OCI-LY1 (cell line): ENCODE data around the gene PSAP.

Source experiments
- H2AFZ ChIP-seq: fragments of 200-600 bp; sonication (generic), shearing (Covaris generic); 2 replicates; pipeline ENCODE4 v1.6.0; 2014; ENCODE audit warnings: antibody characterized with exemption, mild to moderate bottlenecking, low read length
- H3F3A ChIP-seq: fragments of 200-600 bp; sonication (generic), shearing (Covaris generic); 2 replicates; pipeline ENCODE4 v1.6.0; 2014; ENCODE audit warnings: mild to moderate bottlenecking, antibody characterized with exemption, low read length, moderate library complexity; ENCODE audit not compliant: insufficient read depth
- H3K27ac ChIP-seq: fragments of 200-600 bp; sonication (generic); 2 replicates; pipeline ENCODE4 v1.5.1; 2014; ENCODE audit warnings: low read length, mixed run types, mild to moderate bottlenecking, low read depth; ENCODE audit not compliant: poor library complexity, severe bottlenecking
- H3K27me3 ChIP-seq: fragments of 200-600 bp; sonication (generic); 2 replicates; pipeline ENCODE4 v1.6.0; 2014; ENCODE audit warnings: antibody characterized with exemption, mild to moderate bottlenecking, low read length, moderate library complexity; ENCODE audit not compliant: insufficient read depth
- H3K36me3 ChIP-seq: fragments of 200-600 bp; sonication (generic); 2 replicates; pipeline ENCODE4 v1.6.1; 2014; ENCODE audit warnings: mild to moderate bottlenecking, antibody characterized with exemption, low read length, moderate library complexity, mixed read lengths; ENCODE audit not compliant: insufficient read depth
- H3K4me1 ChIP-seq: fragments of 200-600 bp; sonication (generic); 2 replicates; pipeline ENCODE4 v1.5.1; 2014; ENCODE audit warnings: mild to moderate bottlenecking, low read length, moderate library complexity; ENCODE audit not compliant: insufficient read depth, severe bottlenecking
- H3K4me2 ChIP-seq: fragments of 200-600 bp; sonication (generic), shearing (Covaris generic); 2 replicates; pipeline ENCODE4 v1.6.1; 2014; ENCODE audit warnings: low read length
- H3K4me3 ChIP-seq: fragments of 200-600 bp; sonication (generic); 2 replicates; pipeline ENCODE4 v1.5.1; 2014; ENCODE audit warnings: low read length, low read depth, mild to moderate bottlenecking, mixed read lengths; ENCODE audit not compliant: poor library complexity, severe bottlenecking
- H3K79me2 ChIP-seq: fragments of 200-600 bp; shearing (Covaris generic); 2 replicates; pipeline ENCODE4 v1.6.1; 2016; ENCODE audit warnings: mixed run types, low read length, mixed read lengths; ENCODE audit not compliant: insufficient read depth
- H3K9ac ChIP-seq: fragments of 200-600 bp; sonication (generic), shearing (Covaris generic); 2 replicates; pipeline ENCODE4 v1.6.1; 2014; ENCODE audit warnings: mild to moderate bottlenecking, low read length, mixed read lengths
- H3K9me2 ChIP-seq: fragments of 200-600 bp; sonication (generic), shearing (Covaris generic); 2 replicates; pipeline ENCODE4 v1.6.1; 2014; ENCODE audit warnings: low read depth, mild to moderate bottlenecking, low read length, mixed read lengths
- H3K9me3 ChIP-seq: fragments of 200-600 bp; shearing (Covaris generic); 2 replicates; pipeline ENCODE4 v1.6.1; 2014; ENCODE audit warnings: low read length, mixed read lengths
- H4K20me1 ChIP-seq: fragments of 200-600 bp; sonication (generic), shearing (Covaris generic); 2 replicates; pipeline ENCODE4 v1.6.0; 2016; ENCODE audit warnings: mild to moderate bottlenecking, low read length; ENCODE audit not compliant: insufficient read depth
- CTCF ChIP-seq: fragments of 200-600 bp; sonication (generic), shearing (Covaris generic); IDR thresholded peaks from 2 replicates; pipeline ENCODE4 v1.5.1; 2017; ENCODE audit warnings: mild to moderate bottlenecking, antibody characterized with exemption, low read length, moderate library complexity, mixed read lengths
- EZH2 ChIP-seq: fragments of 200-600 bp; sonication (generic), shearing (Covaris generic); IDR thresholded peaks from 2 replicates; pipeline ENCODE4 v1.8.0; 2017; ENCODE audit warnings: borderline replicate concordance, mixed run types, mild to moderate bottlenecking, antibody characterized with exemption, low read length, moderate library complexity, mixed read lengths

Gene PSAP

GRCh38 chr10:71796749-71797405, 54.2 kb downstream of the PSAP start:
- Histone ChIP-seq H3K4me1 (no peaks in the 10 kb centered on the region), H3K27me3 (peaks cover 6% of the 10 kb centered on the region; the same call in 1 of the 2 replicates), H3K36me3 (no peaks in the 10 kb centered on the region), H4K20me1 (no peaks in the 10 kb centered on the region), H3K9me2 (no peaks in the 10 kb centered on the region), H3K79me2 (no peaks in the 10 kb centered on the region), H3K9ac (no peak overlapping the region), H3K4me3 (no peak overlapping the region), H2AFZ (no peak overlapping the region), H3K4me2 (no peak overlapping the region), H3K27ac (no peak overlapping the region), H3F3A (no peaks in the 10 kb centered on the region), H3K9me3 (no peaks in the 10 kb centered on the region)
- TF ChIP-seq EZH2 = no peak
- TF ChIP-seq CTCF = no peak

GRCh38 chr10:71795248-71795647, 55.8 kb downstream of the PSAP start:
- Histone ChIP-seq H3K9me3 (no peaks in the 10 kb centered on the region), H3K27ac (no peak overlapping the region), H3K79me2 (no peaks in the 10 kb centered on the region), H4K20me1 (no peaks in the 10 kb centered on the region), H3F3A (no peaks in the 10 kb centered on the region), H3K4me3 (no peak overlapping the region), H3K4me1 (no peaks in the 10 kb centered on the region), H2AFZ (no peak overlapping the region), H3K9ac (no peak overlapping the region), H3K9me2 (no peaks in the 10 kb centered on the region), H3K4me2 (no peak overlapping the region), H3K36me3 (no peaks in the 10 kb centered on the region), H3K27me3 (0 out of 2 replicates have a peak, but pooled peaks cover 8% of the 10 kb centered on the region)
- TF ChIP-seq EZH2 (no peak), CTCF (no peak)

- Histone ChIP-seq H3K4me1 (no peaks in the 10 kb centered on the region), H3F3A (no peaks in the 10 kb centered on the region), H3K36me3 (no peaks in the 10 kb centered on the region), H3K4me2 (no peak overlapping the region), H3K4me3 (no peak overlapping the region), H3K27ac (no peak overlapping the region), H3K9me3 (no peaks in the 10 kb centered on the region), H3K9me2 (no peaks in the 10 kb centered on the region), H3K9ac (no peak overlapping the region), H3K27me3 (peaks cover 13% of the 10 kb centered on the region; the same call in 1 of the 2 replicates), H3K79me2 (no peaks in the 10 kb centered on the region), H2AFZ (no peak overlapping the region), H4K20me1 (no peaks in the 10 kb centered on the region)
- TF ChIP-seq CTCF (no peak), EZH2 (no peak)
Observed at GRCh38 chr10:71790749-71791440, 60.2 kb downstream of the PSAP start.
